ENCODE data around the gene SQSTM1. TPM values are rescaled to one million over a fixed set of nuclear protein-coding genes. Genes with fewer than 3 reads are reported as not detected.

The SQSTM1 gene
- total RNA-seq, 1 donor from 2014 or later, result 265 TPM

- no peak for DNase-seq (ENCODE audit: low spot score)
These were observed 53.4 kb downstream of the SQSTM1 start for GRCh38 chr5:179874136-179874535.

DNA sequence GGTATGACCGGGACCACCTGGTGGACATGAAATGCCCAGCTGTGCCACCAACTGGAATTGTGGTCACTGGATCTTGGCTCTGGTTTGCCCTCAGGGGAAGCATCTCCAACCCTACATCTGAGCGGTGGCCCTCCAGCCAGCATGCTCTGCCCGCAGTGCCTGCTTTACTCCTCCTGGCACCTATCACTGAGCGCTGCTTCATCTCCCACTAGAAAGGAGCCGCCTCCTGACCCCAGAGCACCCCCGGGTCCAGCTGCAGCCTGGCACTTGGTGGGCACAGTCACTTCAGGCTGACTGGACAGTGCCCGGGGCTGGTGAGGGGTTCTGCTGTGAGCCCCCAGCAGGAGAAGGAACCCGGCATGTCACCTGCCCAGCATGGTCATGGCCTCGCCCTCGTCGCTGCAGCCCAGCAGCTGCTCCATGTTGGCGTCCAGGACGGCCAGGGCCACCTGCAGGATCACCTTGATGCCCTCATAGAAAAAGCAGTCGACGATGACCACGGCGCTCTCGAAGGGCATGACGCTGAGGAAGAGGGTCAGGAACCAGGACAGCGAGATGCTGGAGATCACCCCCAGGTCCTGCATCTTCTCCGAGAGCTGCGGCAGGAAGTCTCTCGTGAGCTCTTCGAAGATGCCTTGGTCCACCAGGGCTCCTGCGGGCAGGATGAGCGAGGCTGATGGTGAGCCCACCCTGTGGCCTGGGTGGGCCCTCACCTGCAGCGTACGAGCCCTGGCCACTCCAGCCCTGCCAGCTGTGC lies 54.0 kb downstream of the SQSTM1 start:
- no peak for DNase-seq (ENCODE audit: low spot score)

- no peak for DNase-seq (ENCODE audit: low spot score)
These were observed 55.3 kb downstream of the SQSTM1 start for GRCh38 chr5:179875741-179876609.

- DNase-seq (ENCODE audit: low spot score), result no peak
These were observed 55.9 kb downstream of the SQSTM1 start for GRCh38 chr5:179876610-179876952.

- no peak for DNase-seq (ENCODE audit: low spot score)
These were observed 57.7 kb downstream of the SQSTM1 start for GRCh38 chr5:179878222-179879002.

DNA sequence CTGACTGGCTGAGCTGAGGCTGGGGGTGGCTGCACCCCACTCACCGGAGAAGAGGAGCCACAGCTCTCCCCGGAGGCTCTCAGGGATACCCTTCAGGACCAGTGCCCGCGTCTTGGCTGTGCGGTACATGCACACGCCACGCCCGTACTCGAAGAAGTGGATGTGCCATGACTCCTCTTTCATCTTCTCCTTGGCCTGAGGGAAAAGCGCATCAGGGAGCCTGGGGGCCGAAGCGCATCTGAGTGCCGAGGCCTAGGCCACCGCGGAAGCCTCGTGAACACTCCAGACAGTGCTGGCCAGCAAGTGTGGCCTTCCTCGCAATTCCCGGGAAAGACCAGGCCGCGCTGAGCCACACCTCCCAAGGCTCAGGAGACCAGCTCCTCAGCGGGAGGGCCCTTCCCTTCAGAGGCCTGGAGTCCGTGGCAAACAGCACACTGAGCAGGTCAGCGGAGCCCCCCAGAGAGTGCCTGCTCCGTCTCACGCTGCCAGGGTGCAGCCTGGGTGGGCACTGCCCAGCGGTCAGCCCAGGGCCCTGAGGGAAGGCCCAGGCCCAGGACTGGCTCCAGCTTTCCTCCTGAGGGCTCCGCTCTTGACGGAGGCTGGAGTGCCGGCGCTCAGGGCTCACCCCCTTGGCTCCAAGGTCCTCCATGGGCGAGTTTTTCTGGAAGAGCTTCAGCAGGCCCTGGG lies 58.4 kb downstream of the SQSTM1 start:
- DNase-seq (ENCODE audit: low spot score), result no peak

GRCh38 chr5:179879690-179880010 lies 58.9 kb downstream of the SQSTM1 start:
- no peak for DNase-seq (ENCODE audit: low spot score)

- DNase-seq (ENCODE audit: low spot score), result no peak
These were observed 59.5 kb downstream of the SQSTM1 start for GRCh38 chr5:179880066-179880650.

DNA sequence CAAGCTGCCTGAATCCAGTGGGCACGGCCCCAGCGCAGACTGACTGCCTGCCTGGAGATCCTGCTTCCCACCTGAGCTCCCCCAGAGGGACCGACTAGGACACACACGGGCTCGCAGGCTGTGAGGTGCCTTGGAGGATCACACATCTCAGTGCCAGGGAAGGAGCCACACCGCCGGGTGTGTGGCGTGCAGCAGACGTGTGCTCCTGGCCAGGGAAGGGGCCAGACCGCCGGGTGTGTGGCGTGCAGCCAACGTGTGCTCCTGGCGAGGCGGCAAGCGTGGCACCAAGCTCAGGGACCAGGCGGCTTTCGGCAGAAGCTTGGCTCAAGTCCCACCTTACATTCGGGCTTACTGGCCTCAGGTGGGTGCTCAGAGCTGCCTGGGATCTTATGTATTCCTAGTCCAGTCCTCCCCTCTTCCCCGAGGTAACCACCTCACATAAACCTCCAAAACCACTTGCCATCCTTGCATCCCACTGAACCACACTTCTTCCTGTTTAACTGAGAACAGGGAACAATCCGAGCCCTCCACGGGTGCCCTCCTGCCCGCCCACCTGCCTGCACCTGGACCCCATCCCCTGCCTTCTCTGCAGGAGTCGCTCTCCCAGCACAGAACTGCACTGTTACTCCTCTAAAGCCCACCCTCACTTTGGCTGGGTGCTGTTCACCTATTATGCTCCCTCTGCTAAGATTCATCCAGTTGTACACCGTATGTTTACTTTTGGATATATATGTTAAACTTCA lies 60.3 kb downstream of the SQSTM1 start:
- no peak for DNase-seq (ENCODE audit: low spot score)

GRCh38 chr5:179882338-179882737 lies 61.6 kb downstream of the SQSTM1 start:
- DNase-seq (ENCODE audit: low spot score), result no peak

GRCh38 chr5:179883163-179883562 lies 62.5 kb downstream of the SQSTM1 start:
- no peak for DNase-seq (ENCODE audit: low spot score)

DNA sequence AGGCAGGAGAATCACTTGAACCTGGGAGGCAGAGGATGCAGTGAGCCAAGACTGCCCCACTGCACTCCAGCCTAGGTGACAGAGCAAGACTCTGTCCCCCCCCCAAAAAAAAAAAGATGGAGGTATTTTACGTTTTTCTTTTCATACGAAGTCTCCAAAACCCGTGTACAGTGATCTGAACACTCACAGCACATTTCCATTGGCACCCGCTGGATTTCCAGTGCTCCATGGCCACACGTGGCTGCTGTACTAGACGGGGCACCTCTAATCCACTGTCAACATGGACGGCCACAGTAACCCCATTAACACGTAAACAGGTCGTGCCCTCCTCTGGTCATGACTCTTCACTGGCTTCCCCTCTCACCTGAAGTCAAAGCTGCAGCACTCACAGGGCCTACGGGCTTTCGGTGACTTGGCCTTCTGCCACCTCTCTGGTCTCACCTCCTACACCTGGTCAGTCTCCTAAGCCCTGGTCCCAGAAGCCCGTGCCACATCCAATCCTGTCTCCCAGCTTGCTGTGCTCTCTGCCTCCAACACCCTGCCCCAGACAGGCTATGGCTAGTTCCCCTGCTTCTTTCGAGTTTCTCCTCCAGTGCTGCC lies 64.9 kb downstream of the SQSTM1 start:
- DNase-seq (ENCODE audit: low spot score), result no peak

GRCh38 chr5:179886190-179886911 lies 65.6 kb downstream of the SQSTM1 start:
- DNase-seq (ENCODE audit: low spot score), result no peak

GRCh38 chr5:179887095-179887494 lies 66.4 kb downstream of the SQSTM1 start:
- DNase-seq (ENCODE audit: low spot score), result no peak

Other genes starting within 250 kb of the SQSTM1 start
- gene HNRNPH1, start 197.2 kb upstream of the SQSTM1 start, total RNA-seq, result 787 TPM
- not detected for gene CBY3, start 139.9 kb upstream of the SQSTM1 start, total RNA-seq
- 584 TPM for gene CANX, start 121.9 kb upstream of the SQSTM1 start, total RNA-seq
- 37.7 TPM for gene MAML1, start 88.1 kb upstream of the SQSTM1 start, total RNA-seq
- gene LTC4S, start 26.9 kb upstream of the SQSTM1 start, total RNA-seq, result 13.7 TPM
- 93.8 TPM for gene MGAT4B, start 14.0 kb upstream of the SQSTM1 start, total RNA-seq
- 40.5 TPM for gene MRNIP, start 37.9 kb downstream of the SQSTM1 start, total RNA-seq
- gene TBC1D9B, start 87.0 kb downstream of the SQSTM1 start, total RNA-seq, result 142 TPM

Data from ureter (tissue), 1 donor.